HEK293 (cell line): ENCODE measurements around the gene SOX2.

Experiments
- CTCF ChIA-PET: fragments of 350-600 bp; formaldehyde crosslinking; extraction: SDS; loops from one replicate; lab custom pipeline; 2021; ENCODE audit warnings: antibody characterized with exemption; lab: Yijun Ruan, JAX
- POLR2A ChIA-PET: fragments of 300-600 bp; formaldehyde crosslinking; extraction: SDS; loops from one replicate; lab custom pipeline; 2020; ENCODE audit warnings: antibody characterized with exemption, inconsistent platforms; lab: Yijun Ruan, JAX
- H3K27ac ChIP-seq: fragments of 200-500 bp; sonication (Bioruptor generic); 2 replicates; pipeline ENCODE4 v1.5.1; 2014; ENCODE audit warnings: low read depth, low read length, control low read depth, inconsistent platforms; ENCODE audit errors: extremely low read depth
- H3K36me3 ChIP-seq, 2 experiments: fragments of 200-500 bp in 1 of 2; sonication (Bioruptor generic) in 1 of 2; 1 replicate in 1 of 2; 2 replicates in 1 of 2; pipeline ENCODE4 v1.5.1; 2014 to 2017; ENCODE audit warnings: inconsistent platforms in 2 of 2, low read length in 2 of 2; ENCODE audit not compliant: control insufficient read depth in 2 of 2, insufficient read depth in 1 of 2
- H3K4me1 ChIP-seq: fragments of 200-500 bp; sonication (Bioruptor generic); 2 replicates; pipeline ENCODE4 v1.5.1; 2014; ENCODE audit warnings: mild to moderate bottlenecking, low read length, inconsistent platforms; ENCODE audit not compliant: control insufficient read depth, insufficient read depth
- H3K4me3 ChIP-seq: 2 replicates; pipeline ENCODE4 v1.5.1; 2011; ENCODE audit warnings: low read depth, mild to moderate bottlenecking, control low read depth, low read length, moderate library complexity
- H3K9me3 ChIP-seq: fragments of 200-500 bp; sonication (Bioruptor generic); 2 replicates; pipeline ENCODE4 v1.5.1; 2014; ENCODE audit warnings: low read depth, low read length, inconsistent platforms; ENCODE audit not compliant: control insufficient read depth, insufficient read depth
- PRDM1 ChIP-seq: fragments of 450-650 bp; formaldehyde crosslinking; IDR thresholded peaks from 2 replicates; pipeline ENCODE4; 2016; ENCODE audit warnings: missing biosample characterization, missing genetic modification characterization
- ZBTB21 ChIP-seq: fragments of 450-650 bp; formaldehyde crosslinking; IDR thresholded peaks from 2 replicates; pipeline ENCODE4 v1.5.1; 2017; ENCODE audit warnings: missing biosample characterization, missing genetic modification characterization
- ZIC2 ChIP-seq: fragments of 450-650 bp; formaldehyde crosslinking; IDR thresholded peaks from 2 replicates; pipeline ENCODE4 v1.5.1; 2016; ENCODE audit warnings: missing biosample characterization, missing genetic modification characterization
- ZNF114 ChIP-seq: fragments of 450-650 bp; formaldehyde crosslinking; IDR thresholded peaks from 2 replicates; pipeline ENCODE4 v1.5.0; 2017; ENCODE audit warnings: missing biosample characterization, missing genetic modification characterization
- ZNF133 ChIP-seq: fragments of 450-650 bp; formaldehyde crosslinking; IDR thresholded peaks from 2 replicates; pipeline ENCODE4 v1.5.1; 2016; ENCODE audit warnings: missing biosample characterization, missing genetic modification characterization
- ZNF155 ChIP-seq: fragments of 450-650 bp; formaldehyde crosslinking; IDR thresholded peaks from 2 replicates; pipeline ENCODE4 v1.5.1; 2016; ENCODE audit warnings: missing biosample characterization, missing genetic modification characterization
- ZNF184 ChIP-seq: fragments of 450-650 bp; IDR thresholded peaks from 2 replicates; pipeline ENCODE4 v1.5.1; 2018; ENCODE audit warnings: missing biosample characterization, mild to moderate bottlenecking, missing genetic modification characterization
- ZNF202 ChIP-seq: fragments of 450-650 bp; formaldehyde crosslinking; IDR thresholded peaks from 2 replicates; pipeline ENCODE4 v1.5.1; 2016; ENCODE audit warnings: missing biosample characterization, missing genetic modification characterization, borderline replicate concordance
- ZNF37A ChIP-seq: fragments of 450-650 bp; IDR thresholded peaks from 2 replicates; pipeline ENCODE4 v1.5.1; 2018; ENCODE audit warnings: missing biosample characterization, missing genetic modification characterization
- ZNF416 ChIP-seq: fragments of 450-650 bp; formaldehyde crosslinking; IDR thresholded peaks from 2 replicates; pipeline ENCODE4 v1.5.1; 2016; ENCODE audit warnings: missing biosample characterization, missing genetic modification characterization
- TF ChIP-seq, protein P1 (sequence below): fragments of 450-650 bp; formaldehyde crosslinking; IDR thresholded peaks from 2 replicates; pipeline ENCODE4 v1.5.1; 2017; ENCODE audit warnings: missing biosample characterization, mild to moderate bottlenecking, missing genetic modification characterization, moderate library complexity
- TF ChIP-seq, protein P2 (sequence below): fragments of 450-650 bp; formaldehyde crosslinking; IDR thresholded peaks from 2 replicates; pipeline ENCODE4 v1.5.0; 2017; ENCODE audit warnings: missing biosample characterization, missing genetic modification characterization, borderline replicate concordance
- TF ChIP-seq, protein P3 (sequence below): fragments of 450-650 bp; IDR thresholded peaks from 2 replicates; pipeline ENCODE4 v1.5.1; 2018; ENCODE audit warnings: missing biosample characterization, mild to moderate bottlenecking, missing genetic modification characterization
- TF ChIP-seq, protein P4 (sequence below): fragments of 450-650 bp; formaldehyde crosslinking; conservative IDR thresholded peaks from 2 replicates; pipeline ENCODE4 v1.5.1; 2016; ENCODE audit warnings: low read depth, missing biosample characterization, missing genetic modification characterization
- TF ChIP-seq, protein P5 (sequence below): fragments of 450-650 bp; formaldehyde crosslinking; IDR thresholded peaks from 2 replicates; pipeline ENCODE4 v1.5.1; 2016; ENCODE audit warnings: missing biosample characterization, missing genetic modification characterization

Gene SOX2

DNA sequence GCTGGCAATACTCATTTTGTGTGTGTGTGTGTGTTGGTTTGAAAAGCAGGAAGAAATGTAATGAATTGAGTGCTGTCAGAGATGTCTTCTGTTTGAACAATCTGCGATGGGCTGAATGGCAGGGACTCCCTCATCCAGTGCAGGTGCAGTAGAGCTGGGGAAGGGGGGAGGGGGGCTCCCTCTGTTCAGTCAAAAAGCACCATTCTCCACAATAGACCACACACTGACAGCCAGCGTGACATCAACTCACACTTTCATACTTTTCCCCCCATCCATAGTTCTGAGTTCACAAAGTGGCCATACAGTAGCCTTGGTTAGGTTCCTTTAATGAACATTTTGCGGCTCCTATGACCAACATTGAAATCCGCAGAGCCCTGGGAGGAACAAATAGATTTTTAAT, 10.4 kb downstream of the SOX2 start:
- POLR2A ChIA-PET = no interaction called here
- H3K4me1 ChIP-seq = peaks cover 5% of the 10 kb centered on the region; the same call in 1 of the 2 replicates
- H3K27ac ChIP-seq = no peak overlapping the region
- H3K4me3 ChIP-seq = no peak overlapping the region
- CTCF ChIA-PET = no interaction called here
- TF ChIP-seq ZBTB21 (tag by site-specific recombination) (no peak), PRDM1 (tag by site-specific recombination) (no peak)
- H3K36me3 ChIP-seq = no peaks in the 10 kb centered on the region
- H3K9me3 ChIP-seq = no peaks in the 10 kb centered on the region

DNA sequence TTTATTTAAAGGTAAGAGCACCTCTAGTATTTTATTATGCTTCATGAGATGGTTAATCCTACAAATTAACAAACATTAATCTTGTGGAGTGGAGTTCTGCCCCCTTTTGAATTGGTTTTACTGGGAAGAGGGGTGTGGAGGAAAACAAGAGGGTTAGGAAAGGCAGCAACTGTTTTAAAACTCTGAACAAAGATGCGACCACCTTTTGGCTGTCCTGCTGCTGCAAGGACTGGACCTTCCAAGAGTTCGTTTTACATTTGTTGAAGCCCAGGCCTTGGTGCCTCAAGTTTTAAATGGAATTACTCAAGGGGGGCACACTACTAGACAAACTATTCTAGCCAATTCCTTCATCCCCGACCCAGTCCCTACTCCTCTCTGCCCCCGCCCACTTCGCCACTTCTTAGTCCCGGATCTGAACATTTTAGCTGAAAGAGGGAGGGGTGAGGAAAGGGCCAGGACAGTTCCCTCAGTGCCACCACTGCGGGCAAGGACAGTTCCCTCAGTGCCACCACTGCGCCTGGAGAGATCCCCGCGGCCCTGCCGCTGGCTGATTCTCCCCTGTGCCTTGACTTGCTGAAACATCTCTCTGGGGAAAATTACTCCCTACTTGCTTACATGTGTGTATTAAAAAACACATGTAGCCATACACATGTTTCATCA, 11.2 kb downstream of the SOX2 start:
- CTCF ChIA-PET = no interaction called here
- POLR2A ChIA-PET = no interaction called here
- TF ChIP-seq ZNF184 (tag by site-specific recombination) = no peak
- no peak for TF ChIP-seq ZNF416 (tag by site-specific recombination)
- TF ChIP-seq, protein P1, sequence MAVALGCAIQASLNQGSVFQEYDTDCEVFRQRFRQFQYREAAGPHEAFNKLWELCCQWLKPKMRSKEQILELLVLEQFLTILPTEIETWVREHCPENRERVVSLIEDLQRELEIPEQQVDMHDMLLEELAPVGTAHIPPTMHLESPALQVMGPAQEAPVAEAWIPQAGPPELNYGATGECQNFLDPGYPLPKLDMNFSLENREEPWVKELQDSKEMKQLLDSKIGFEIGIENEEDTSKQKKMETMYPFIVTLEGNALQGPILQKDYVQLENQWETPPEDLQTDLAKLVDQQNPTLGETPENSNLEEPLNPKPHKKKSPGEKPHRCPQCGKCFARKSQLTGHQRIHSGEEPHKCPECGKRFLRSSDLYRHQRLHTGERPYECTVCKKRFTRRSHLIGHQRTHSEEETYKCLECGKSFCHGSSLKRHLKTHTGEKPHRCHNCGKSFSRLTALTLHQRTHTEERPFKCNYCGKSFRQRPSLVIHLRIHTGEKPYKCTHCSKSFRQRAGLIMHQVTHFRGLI (tag by site-specific recombination) = no peak
- TF ChIP-seq ZNF37A (tag by site-specific recombination) = no peak
- TF ChIP-seq, protein P2, sequence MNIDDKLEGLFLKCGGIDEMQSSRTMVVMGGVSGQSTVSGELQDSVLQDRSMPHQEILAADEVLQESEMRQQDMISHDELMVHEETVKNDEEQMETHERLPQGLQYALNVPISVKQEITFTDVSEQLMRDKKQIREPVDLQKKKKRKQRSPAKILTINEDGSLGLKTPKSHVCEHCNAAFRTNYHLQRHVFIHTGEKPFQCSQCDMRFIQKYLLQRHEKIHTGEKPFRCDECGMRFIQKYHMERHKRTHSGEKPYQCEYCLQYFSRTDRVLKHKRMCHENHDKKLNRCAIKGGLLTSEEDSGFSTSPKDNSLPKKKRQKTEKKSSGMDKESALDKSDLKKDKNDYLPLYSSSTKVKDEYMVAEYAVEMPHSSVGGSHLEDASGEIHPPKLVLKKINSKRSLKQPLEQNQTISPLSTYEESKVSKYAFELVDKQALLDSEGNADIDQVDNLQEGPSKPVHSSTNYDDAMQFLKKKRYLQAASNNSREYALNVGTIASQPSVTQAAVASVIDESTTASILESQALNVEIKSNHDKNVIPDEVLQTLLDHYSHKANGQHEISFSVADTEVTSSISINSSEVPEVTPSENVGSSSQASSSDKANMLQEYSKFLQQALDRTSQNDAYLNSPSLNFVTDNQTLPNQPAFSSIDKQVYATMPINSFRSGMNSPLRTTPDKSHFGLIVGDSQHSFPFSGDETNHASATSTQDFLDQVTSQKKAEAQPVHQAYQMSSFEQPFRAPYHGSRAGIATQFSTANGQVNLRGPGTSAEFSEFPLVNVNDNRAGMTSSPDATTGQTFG (tag by site-specific recombination) = no peak
- TF ChIP-seq, protein P3, sequence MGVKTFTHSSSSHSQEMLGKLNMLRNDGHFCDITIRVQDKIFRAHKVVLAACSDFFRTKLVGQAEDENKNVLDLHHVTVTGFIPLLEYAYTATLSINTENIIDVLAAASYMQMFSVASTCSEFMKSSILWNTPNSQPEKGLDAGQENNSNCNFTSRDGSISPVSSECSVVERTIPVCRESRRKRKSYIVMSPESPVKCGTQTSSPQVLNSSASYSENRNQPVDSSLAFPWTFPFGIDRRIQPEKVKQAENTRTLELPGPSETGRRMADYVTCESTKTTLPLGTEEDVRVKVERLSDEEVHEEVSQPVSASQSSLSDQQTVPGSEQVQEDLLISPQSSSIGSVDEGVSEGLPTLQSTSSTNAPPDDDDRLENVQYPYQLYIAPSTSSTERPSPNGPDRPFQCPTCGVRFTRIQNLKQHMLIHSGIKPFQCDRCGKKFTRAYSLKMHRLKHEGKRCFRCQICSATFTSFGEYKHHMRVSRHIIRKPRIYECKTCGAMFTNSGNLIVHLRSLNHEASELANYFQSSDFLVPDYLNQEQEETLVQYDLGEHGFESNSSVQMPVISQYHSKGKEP (tag by site-specific recombination) = no peak
- TF ChIP-seq ZNF155 (tag by site-specific recombination) = no peak
- TF ChIP-seq PRDM1 (tag by site-specific recombination) = no peak
- TF ChIP-seq ZNF114 (tag by site-specific recombination) = no peak
- TF ChIP-seq ZIC2 (tag by site-specific recombination) = no peak
- no peak for TF ChIP-seq ZNF133 (tag by site-specific recombination)
- no peak for TF ChIP-seq ZNF202 (tag by site-specific recombination)
- TF ChIP-seq, protein P4, sequence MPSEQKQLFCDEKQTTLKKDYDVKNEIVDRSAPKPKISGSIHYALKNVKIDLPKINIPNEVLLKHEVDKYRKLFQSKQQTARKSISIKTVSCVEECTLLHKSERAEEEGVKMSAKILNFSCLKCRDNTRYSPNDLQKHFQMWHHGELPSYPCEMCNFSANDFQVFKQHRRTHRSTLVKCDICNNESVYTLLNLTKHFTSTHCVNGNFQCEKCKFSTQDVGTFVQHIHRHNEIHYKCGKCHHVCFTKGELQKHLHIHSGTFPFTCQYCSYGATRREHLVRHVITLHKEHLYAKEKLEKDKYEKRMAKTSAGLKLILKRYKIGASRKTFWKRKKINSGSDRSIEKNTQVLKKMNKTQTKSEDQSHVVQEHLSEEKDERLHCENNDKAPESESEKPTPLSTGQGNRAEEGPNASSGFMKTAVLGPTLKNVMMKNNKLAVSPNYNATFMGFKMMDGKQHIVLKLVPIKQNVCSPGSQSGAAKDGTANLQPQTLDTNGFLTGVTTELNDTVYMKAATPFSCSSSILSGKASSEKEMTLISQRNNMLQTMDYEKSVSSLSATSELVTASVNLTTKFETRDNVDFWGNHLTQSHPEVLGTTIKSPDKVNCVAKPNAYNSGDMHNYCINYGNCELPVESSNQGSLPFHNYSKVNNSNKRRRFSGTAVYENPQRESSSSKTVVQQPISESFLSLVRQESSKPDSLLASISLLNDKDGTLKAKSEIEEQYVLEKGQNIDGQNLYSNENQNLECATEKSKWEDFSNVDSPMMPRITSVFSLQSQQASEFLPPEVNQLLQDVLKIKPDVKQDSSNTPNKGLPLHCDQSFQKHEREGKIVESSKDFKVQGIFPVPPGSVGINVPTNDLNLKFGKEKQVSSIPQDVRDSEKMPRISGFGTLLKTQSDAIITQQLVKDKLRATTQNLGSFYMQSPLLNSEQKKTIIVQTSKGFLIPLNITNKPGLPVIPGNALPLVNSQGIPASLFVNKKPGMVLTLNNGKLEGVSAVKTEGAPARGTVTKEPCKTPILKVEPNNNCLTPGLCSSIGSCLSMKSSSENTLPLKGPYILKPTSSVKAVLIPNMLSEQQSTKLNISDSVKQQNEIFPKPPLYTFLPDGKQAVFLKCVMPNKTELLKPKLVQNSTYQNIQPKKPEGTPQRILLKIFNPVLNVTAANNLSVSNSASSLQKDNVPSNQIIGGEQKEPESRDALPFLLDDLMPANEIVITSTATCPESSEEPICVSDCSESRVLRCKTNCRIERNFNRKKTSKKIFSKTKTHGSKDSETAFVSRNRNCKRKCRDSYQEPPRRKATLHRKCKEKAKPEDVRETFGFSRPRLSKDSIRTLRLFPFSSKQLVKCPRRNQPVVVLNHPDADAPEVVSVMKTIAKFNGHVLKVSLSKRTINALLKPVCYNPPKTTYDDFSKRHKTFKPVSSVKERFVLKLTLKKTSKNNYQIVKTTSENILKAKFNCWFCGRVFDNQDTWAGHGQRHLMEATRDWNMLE (tag by site-specific recombination) = no peak
- TF ChIP-seq, protein P5, sequence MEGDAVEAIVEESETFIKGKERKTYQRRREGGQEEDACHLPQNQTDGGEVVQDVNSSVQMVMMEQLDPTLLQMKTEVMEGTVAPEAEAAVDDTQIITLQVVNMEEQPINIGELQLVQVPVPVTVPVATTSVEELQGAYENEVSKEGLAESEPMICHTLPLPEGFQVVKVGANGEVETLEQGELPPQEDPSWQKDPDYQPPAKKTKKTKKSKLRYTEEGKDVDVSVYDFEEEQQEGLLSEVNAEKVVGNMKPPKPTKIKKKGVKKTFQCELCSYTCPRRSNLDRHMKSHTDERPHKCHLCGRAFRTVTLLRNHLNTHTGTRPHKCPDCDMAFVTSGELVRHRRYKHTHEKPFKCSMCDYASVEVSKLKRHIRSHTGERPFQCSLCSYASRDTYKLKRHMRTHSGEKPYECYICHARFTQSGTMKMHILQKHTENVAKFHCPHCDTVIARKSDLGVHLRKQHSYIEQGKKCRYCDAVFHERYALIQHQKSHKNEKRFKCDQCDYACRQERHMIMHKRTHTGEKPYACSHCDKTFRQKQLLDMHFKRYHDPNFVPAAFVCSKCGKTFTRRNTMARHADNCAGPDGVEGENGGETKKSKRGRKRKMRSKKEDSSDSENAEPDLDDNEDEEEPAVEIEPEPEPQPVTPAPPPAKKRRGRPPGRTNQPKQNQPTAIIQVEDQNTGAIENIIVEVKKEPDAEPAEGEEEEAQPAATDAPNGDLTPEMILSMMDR (tag by site-specific recombination) = no peak
- Histone ChIP-seq H3K36me3 (no peaks in the 10 kb centered on the region), H3K27ac (no peak overlapping the region), H3K9me3 (no peaks in the 10 kb centered on the region), H3K4me3 (no peak overlapping the region), H3K4me1 (peaks cover under 1% of the 10 kb centered on the region; the same call in 1 of the 2 replicates)
